HepG2 (cell line): ENCODE data around the gene B4GALT1. TPM values are rescaled to one million over a fixed set of nuclear protein-coding genes. Genes with fewer than 3 reads are reported as not detected.

Source experiments
- ATAD3A ChIP-seq: sonication (generic); formaldehyde crosslinking; IDR thresholded peaks from 2 replicates; pipeline ENCODE4 v1.4.0; 2020; ENCODE audit warnings: missing genetic modification reagents
- BHLHE40 ChIP-seq: IDR thresholded peaks from 2 replicates; pipeline ENCODE4 v1.6.1; 2011; ENCODE audit warnings: low read length, improper control_type of control experiment
- GPN1 ChIP-seq: sonication (generic); formaldehyde crosslinking; IDR thresholded peaks from 2 replicates; pipeline ENCODE4 v1.5.1; 2020; ENCODE audit warnings: missing genetic modification reagents, borderline replicate concordance
- HHEX ChIP-seq: IDR thresholded peaks from 2 replicates; pipeline ENCODE4 v1.6.1; 2016; ENCODE audit warnings: control low read depth
- KDM3A ChIP-seq: IDR thresholded peaks from 2 replicates; pipeline ENCODE4 v1.6.1; 2018; ENCODE audit warnings: low read depth, missing compliant biosample characterization
- LRRFIP1 ChIP-seq: sonication (generic); formaldehyde crosslinking; conservative IDR thresholded peaks from 2 replicates; pipeline ENCODE4 v1.4.0; 2020; ENCODE audit warnings: missing genetic modification reagents
- MED13 ChIP-seq: sonication (generic); formaldehyde crosslinking; IDR thresholded peaks from 2 replicates; pipeline ENCODE4 v1.5.0; 2020; ENCODE audit warnings: missing genetic modification reagents
- MYC ChIP-seq: sonication (generic); formaldehyde crosslinking; IDR thresholded peaks from 2 replicates; pipeline ENCODE4 v1.9.0; 2021; ENCODE audit warnings: missing genetic modification reagents, borderline replicate concordance
- NR2C2 ChIP-seq: sonication (generic); formaldehyde crosslinking; IDR thresholded peaks from 2 replicates; pipeline ENCODE4 v1.4.0; 2020; ENCODE audit warnings: missing genetic modification reagents, mild to moderate bottlenecking, moderate library complexity, borderline replicate concordance
- PRDM4 ChIP-seq: sonication (generic); formaldehyde crosslinking; IDR thresholded peaks from 2 replicates; pipeline ENCODE4 v1.9.0; 2021; ENCODE audit warnings: missing genetic modification reagents, borderline replicate concordance
- SIX4 ChIP-seq: sonication (generic); formaldehyde crosslinking; IDR thresholded peaks from 2 replicates; pipeline ENCODE4 v1.4.0; 2020; ENCODE audit warnings: missing genetic modification reagents
- TFDP2 ChIP-seq: sonication (generic); formaldehyde crosslinking; IDR thresholded peaks from 2 replicates; pipeline ENCODE4 v1.4.0; 2020; ENCODE audit warnings: missing genetic modification reagents
- ZNF296 ChIP-seq: sonication (generic); formaldehyde crosslinking; conservative IDR thresholded peaks from 2 replicates; pipeline ENCODE4 v1.5.0; 2020; ENCODE audit warnings: mild to moderate bottlenecking, missing genetic modification reagents
- ZNF441 ChIP-seq: sonication (generic); formaldehyde crosslinking; IDR thresholded peaks from 2 replicates; pipeline ENCODE4 v1.7.0; 2021; ENCODE audit warnings: missing genetic modification reagents, borderline replicate concordance
- ZNF484 ChIP-seq: sonication (generic); formaldehyde crosslinking; IDR thresholded peaks from 2 replicates; pipeline ENCODE4 v1.5.1; 2020; ENCODE audit warnings: mild to moderate bottlenecking, low read depth, missing genetic modification reagents, borderline replicate concordance
- ZNF639 ChIP-seq: conservative IDR thresholded peaks from 2 replicates; pipeline ENCODE4 v1.6.1; 2018; ENCODE audit warnings: missing genetic modification reagents
- ZNF878 ChIP-seq: sonication (generic); formaldehyde crosslinking; IDR thresholded peaks from 2 replicates; pipeline ENCODE4 v1.8.1; 2023; ENCODE audit warnings: mild to moderate bottlenecking, missing genetic modification reagents, moderate library complexity
- ZNF883 ChIP-seq: sonication (generic); formaldehyde crosslinking; IDR thresholded peaks from 2 replicates; pipeline ENCODE4 v1.5.1; 2020; ENCODE audit warnings: mild to moderate bottlenecking, missing genetic modification reagents; ENCODE audit errors: not compliant biosample characterization
- ZNF891 ChIP-seq: sonication (generic); formaldehyde crosslinking; IDR thresholded peaks from 2 replicates; pipeline ENCODE4 v1.5.0; 2020; ENCODE audit warnings: mild to moderate bottlenecking, missing genetic modification reagents
- polyA plus RNA-seq, 8 experiments: library from polyadenylated mRNA; depleted of rRNA in 3 of 8; stranded (reverse) in 7 of 8; unstranded in 1 of 8; fragments of >200 nt; fragmentation: Illumina TruSeq in 4 of 8; extraction: Trizol in 4 of 8; gene quantifications; 2 replicates each; pipeline versions ENCODE4 v1.2.1 to v1.2.3, GENCODE V29; 2011 to 2016; ENCODE audit warnings: low read depth in 4 of 8, missing spikeins in 1 of 8, mixed read lengths in 1 of 8; ENCODE audit not compliant: insufficient read depth in 1 of 8
- total RNA-seq, 5 experiments: library from RNA; depleted of rRNA; stranded (reverse); fragments of >200 nt; fragmentation: Illumina TruSeq; extraction: Trizol; gene quantifications; 2 replicates each; pipeline ENCODE4 v1.2.3, GENCODE V29; 2016; ENCODE audit warnings: low read depth in 1 of 5
- TF ChIP-seq, protein P1 (sequence below): sonication (generic); formaldehyde crosslinking; IDR thresholded peaks from 2 replicates; pipeline ENCODE4 v1.5.0; 2020; ENCODE audit warnings: mild to moderate bottlenecking, missing genetic modification reagents

The B4GALT1 gene
- total and polyA plus RNA-seq, 2 of the 13 experiments (the other 11 are each of a cell fraction or from before 2014, with no cell fraction given) = 15.7 to 33.5 TPM

DNA sequence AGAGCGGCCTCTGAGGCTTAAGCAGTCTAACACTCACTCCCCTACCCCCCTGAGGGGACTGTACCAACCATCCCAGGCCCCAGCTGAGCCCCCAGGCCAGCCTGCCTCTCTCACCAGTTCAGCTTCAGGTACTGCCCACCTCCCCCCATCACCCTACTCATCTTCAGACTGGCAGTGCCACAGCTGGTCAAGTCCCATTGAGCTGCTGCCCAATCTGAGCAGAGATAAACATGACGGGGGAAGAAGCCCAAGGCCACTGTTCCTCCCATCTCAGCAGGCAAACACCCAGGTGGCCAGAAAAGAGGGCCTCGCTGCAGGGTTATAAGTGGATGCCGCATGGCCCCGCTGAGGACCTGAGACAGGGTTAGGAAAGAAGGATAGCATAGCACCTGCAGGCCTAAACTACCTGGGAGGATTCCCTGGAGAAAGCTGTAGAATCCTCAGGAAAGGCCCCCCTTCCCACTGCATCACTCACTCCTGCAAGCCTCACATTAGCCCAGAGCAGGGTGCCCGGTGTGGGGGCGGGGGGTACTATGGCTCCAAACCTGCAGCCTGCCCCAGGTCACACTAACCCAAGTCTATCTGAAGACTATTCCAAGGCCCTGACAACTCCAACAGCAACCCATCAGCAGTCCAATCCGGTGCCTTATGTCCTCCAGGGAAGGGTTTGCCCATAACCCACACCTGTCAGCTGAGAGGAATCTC, 3.6 kb downstream of the B4GALT1 start (continued):
- TF ChIP-seq LRRFIP1 (no peak), BHLHE40 (no peak), ZNF883 (CRISPR knock-in tag) (no peak), ZNF878 (no peak), ZNF296 (no peak), NR2C2 (CRISPR knock-in tag) (no peak), ZNF441 (no peak), ATAD3A (CRISPR knock-in tag) (no peak), TFDP2 (CRISPR knock-in tag) (no peak), ZNF639 (CRISPR knock-in tag) (no peak), SIX4 (CRISPR knock-in tag) (no peak), HHEX (no peak), KDM3A (CRISPR knock-in tag) (no peak), GPN1 (CRISPR knock-in tag) (no peak), MED13 (CRISPR knock-in tag) (no peak), ZNF484 (CRISPR knock-in tag) (no peak), MYC (0 out of 2 replicates have a peak, but pooled peaks have one; percentile 11), ZNF891 (CRISPR knock-in tag) (0 out of 2 replicates have a peak, but pooled peaks have one; percentile 28), PRDM4 (CRISPR knock-in tag) (no peak)
- TF ChIP-seq, protein P1, sequence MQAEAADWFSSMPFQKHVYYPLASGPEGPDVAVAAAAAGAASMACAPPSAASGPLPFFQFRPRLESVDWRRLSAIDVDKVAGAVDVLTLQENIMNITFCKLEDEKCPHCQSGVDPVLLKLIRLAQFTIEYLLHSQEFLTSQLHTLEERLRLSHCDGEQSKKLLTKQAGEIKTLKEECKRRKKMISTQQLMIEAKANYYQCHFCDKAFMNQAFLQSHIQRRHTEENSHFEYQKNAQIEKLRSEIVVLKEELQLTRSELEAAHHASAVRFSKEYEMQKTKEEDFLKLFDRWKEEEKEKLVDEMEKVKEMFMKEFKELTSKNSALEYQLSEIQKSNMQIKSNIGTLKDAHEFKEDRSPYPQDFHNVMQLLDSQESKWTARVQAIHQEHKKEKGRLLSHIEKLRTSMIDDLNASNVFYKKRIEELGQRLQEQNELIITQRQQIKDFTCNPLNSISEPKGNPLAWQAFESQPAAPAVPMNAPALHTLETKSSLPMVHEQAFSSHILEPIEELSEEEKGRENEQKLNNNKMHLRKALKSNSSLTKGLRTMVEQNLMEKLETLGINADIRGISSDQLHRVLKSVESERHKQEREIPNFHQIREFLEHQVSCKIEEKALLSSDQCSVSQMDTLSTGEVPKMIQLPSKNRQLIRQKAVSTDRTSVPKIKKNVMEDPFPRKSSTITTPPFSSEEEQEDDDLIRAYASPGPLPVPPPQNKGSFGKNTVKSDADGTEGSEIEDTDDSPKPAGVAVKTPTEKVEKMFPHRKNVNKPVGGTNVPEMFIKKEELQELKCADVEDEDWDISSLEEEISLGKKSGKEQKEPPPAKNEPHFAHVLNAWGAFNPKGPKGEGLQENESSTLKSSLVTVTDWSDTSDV (CRISPR knock-in tag) = no peak
